ENCODE data around the gene ANKRD6.

Gene ANKRD6

DNA sequence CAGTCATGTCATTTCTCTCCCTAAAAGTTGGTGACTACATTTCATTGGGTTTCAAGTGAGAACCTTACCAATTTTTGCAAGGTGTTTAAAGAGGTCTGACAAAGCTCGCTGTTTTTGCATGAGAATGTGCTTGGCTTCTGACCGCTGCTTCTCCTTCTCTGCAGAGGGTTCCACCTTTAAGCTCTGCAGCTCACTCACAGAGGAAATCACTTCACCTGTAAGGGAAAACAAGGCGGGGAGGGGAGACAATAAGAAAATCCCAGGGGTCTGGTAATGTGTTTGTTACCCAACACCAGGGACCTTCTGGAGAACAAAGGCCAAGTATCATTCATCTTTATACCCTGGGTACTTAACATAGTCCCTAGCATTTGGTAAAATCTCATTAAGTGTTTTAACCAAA is 245.6 kb downstream of the ANKRD6 start:
- peaks cover 64% of the 10 kb centered on the region for H3K36me3 ChIP-seq (replicated peaks)
- DNase-seq, result no peak

DNA sequence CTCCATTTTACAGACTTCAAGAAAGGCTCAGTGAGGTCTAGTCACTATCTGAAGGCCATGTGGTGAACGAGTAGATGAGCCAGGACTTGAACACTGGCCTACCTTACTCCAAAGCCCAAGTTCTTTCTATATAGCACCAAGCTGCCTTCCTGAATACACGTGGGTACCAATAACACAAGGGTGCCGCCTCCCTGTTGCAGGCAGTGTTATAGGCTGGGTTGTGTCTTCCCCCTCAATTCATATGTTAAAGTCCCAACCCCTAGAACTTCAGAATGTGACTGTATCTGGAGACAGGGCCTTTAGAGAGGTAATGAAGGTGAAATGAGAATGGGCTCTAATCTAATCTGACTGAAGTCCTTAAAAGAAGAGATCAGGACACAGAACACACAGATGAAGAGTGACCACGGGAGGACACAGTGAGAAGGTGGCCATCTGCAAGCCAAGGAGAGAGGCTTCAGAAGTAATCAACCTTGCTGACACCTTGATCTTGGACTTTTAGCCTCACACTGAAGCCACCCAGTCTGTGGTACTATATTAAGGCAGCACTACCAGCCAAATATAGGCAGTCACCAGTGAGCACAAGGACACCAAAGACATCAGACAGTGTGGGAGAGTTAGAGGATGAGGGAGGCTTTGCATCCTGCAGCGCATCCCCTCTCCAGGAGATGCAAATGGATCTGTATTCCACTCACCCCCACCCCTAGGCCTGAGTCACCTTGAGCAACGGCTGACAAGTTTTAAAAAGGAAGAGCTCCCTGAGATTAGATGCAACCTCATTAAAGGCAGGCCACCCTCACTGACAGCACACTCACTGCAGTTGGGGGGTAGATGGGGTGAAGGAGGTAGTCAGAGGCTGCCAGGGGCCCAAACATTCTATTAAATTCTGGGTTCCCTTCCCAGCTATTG is 246.5 kb downstream of the ANKRD6 start:
- no peak overlapping the region for H3K4me3 ChIP-seq (ENCODE audit: low read depth, low read length)
- H3K36me3 ChIP-seq (replicated peaks), result peaks cover 62% of the 10 kb centered on the region
- DNase-seq, result no peak
- H3K27me3 ChIP-seq (replicated peaks), result no peaks in the 10 kb centered on the region
- H3K27ac ChIP-seq, result no peak overlapping the region
- TF ChIP-seq, protein P1, sequence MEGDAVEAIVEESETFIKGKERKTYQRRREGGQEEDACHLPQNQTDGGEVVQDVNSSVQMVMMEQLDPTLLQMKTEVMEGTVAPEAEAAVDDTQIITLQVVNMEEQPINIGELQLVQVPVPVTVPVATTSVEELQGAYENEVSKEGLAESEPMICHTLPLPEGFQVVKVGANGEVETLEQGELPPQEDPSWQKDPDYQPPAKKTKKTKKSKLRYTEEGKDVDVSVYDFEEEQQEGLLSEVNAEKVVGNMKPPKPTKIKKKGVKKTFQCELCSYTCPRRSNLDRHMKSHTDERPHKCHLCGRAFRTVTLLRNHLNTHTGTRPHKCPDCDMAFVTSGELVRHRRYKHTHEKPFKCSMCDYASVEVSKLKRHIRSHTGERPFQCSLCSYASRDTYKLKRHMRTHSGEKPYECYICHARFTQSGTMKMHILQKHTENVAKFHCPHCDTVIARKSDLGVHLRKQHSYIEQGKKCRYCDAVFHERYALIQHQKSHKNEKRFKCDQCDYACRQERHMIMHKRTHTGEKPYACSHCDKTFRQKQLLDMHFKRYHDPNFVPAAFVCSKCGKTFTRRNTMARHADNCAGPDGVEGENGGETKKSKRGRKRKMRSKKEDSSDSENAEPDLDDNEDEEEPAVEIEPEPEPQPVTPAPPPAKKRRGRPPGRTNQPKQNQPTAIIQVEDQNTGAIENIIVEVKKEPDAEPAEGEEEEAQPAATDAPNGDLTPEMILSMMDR (IDR thresholded peaks at IDR 0.05; ENCODE audit: low read depth, low read length, missing control alignments), result no peak
- in situ Hi-C loops (cut with HindIII; ENCODE audit: low pct_ligation_motif_present, low sequenced_read_pairs), result no loop called here

More for the DNA sequence above, 245.6 kb downstream of the ANKRD6 start:
- TF ChIP-seq, protein P1 (IDR thresholded peaks at IDR 0.05; ENCODE audit: low read depth, low read length, missing control alignments), result no peak
- in situ Hi-C loops (cut with HindIII; ENCODE audit: low pct_ligation_motif_present, low sequenced_read_pairs), result no loop called here
- no peak overlapping the region for H3K4me3 ChIP-seq (ENCODE audit: low read depth, low read length)
- H3K27me3 ChIP-seq (replicated peaks), result no peaks in the 10 kb centered on the region
- H3K27ac ChIP-seq, result no peak overlapping the region

DNA sequence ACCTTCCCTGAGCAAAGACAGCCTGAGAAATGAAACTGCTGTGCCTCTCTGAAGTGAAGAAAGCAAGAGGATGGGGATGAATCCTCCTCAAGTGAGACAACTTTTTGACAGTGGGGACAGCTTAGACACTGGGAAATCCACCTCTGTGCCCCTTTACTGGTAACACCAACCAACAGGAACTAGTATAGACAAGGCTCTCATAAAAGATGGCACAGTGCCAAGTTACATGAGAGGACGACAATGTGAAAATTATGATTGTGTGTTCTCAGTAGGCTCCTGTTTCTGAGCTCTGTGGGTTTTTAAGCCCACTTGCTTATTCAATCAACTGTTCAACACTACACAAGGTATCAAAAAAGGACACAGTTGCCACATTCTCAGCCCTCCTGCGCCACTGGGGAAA is 247.2 kb downstream of the ANKRD6 start:
- DNase-seq, result no peak
- H3K27ac ChIP-seq, result no peak overlapping the region

DNA sequence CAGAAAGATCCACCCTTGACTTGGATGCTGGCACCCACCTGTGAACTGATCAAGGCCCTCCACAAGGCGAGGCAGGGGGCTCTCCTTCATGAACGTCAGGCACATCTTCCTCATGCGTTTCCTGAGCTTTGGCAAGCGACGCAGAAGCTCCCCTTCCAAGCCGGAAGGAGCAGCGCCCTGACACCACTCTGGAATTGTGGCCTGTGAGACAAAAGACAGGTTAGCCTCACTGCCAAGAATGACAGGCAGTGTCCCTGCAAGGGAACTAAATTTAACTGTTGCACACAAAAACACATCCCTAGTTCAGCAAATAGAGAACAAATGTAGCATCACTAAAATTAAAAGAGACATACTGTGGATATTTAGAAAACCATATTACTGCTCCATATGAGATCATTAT is 247.6 kb downstream of the ANKRD6 start:
- TF ChIP-seq, protein P1 (IDR thresholded peaks at IDR 0.05; ENCODE audit: low read depth, low read length, missing control alignments), result no peak
- no peaks in the 10 kb centered on the region for H3K27me3 ChIP-seq (replicated peaks)
- H3K36me3 ChIP-seq (replicated peaks), result peaks cover 62% of the 10 kb centered on the region
- in situ Hi-C loops (cut with HindIII; ENCODE audit: low pct_ligation_motif_present, low sequenced_read_pairs), result no loop called here
- no peak overlapping the region for H3K4me3 ChIP-seq (ENCODE audit: low read depth, low read length)
- DNase-seq, result no peak
- no peak overlapping the region for H3K27ac ChIP-seq

More for the DNA sequence above, 247.2 kb downstream of the ANKRD6 start:
- H3K36me3 ChIP-seq (replicated peaks), result peaks cover 62% of the 10 kb centered on the region
- in situ Hi-C loops (cut with HindIII; ENCODE audit: low pct_ligation_motif_present, low sequenced_read_pairs), result no loop called here
- no peaks in the 10 kb centered on the region for H3K27me3 ChIP-seq (replicated peaks)
- H3K4me3 ChIP-seq (ENCODE audit: low read depth, low read length), result no peak overlapping the region
- TF ChIP-seq, protein P1 (IDR thresholded peaks at IDR 0.05; ENCODE audit: low read depth, low read length, missing control alignments), result no peak

DNA sequence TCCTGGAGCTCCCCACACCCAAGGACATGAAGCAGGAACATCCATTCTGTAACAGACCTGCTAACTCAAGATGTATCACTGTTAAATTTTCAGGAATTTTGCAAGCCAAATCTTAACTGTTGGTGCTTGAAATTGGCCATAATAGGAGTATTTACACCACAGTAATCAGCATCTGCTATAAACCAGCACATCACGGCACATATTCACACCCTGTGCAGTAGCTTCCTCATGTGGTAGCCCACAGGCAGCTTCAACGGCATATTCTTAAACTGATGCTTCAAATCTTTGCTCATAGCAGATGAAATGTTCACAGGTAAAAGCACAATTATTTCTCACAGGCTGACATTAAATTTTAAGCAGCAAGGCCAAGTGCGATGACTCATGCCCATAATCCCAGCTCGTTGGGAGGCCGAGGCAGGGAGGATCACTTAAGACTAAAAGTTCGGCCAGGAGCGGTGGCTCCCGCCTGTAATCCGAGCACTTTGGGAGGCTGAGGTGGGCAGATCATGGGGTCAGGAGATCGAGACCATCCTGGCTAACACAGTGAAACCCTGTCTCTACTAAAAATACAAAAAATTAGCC is 249.1 kb downstream of the ANKRD6 start:
- no peak overlapping the region for H3K27ac ChIP-seq
- H3K4me3 ChIP-seq (ENCODE audit: low read depth, low read length), result no peak overlapping the region
- no peak for DNase-seq
- in situ Hi-C loops (cut with HindIII; ENCODE audit: low pct_ligation_motif_present, low sequenced_read_pairs), result no loop called here
- H3K36me3 ChIP-seq (replicated peaks), result peaks cover 61% of the 10 kb centered on the region
- H3K27me3 ChIP-seq (replicated peaks), result no peaks in the 10 kb centered on the region
- TF ChIP-seq, protein P1 (IDR thresholded peaks at IDR 0.05; ENCODE audit: low read depth, low read length, missing control alignments), result no peak

Measured in brain microvascular endothelial cell (primary cell).